GM12864 (cell line): Measurements from ENCODE around the gene GEMIN8.

Experiments
- DNase-seq: peaks from one replicate; pipeline ENCODE4 v3.0.0-alpha.2; 2011; ENCODE audit warnings: low read depth
- H3K4me3 ChIP-seq: 2 replicates; pipeline ENCODE4 v1.5.1; 2011; ENCODE audit warnings: mild to moderate bottlenecking, low read depth, low read length, control low read depth
- TF ChIP-seq, protein P1 (sequence below): IDR thresholded peaks from 2 replicates; pipeline ENCODE4 v1.5.1; 2011; ENCODE audit warnings: low read depth, mild to moderate bottlenecking, moderate library complexity, low read length, control low read depth, inconsistent platforms; ENCODE audit errors: missing control alignments

GEMIN8 gene

DNA sequence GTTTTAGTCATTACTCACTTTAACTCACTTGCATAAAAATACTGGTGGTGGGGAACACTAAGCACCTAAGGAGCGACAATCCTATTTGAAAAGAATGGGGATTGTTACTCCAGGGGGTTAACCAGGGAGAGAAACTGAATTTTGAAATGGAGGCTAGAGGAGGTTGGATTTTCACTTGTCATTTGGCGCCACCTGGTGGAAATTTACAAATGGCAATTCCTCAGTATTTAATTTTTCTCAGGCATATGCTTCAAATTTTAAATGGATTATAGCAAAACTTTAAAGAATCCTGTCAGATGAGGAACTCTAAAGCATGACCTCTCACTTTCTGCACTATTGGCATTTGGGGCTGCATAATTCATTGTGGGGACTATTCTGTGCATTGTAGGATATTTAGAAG is 2.7 kb upstream of the GEMIN8 start:
- DNase-seq, result no peak
- TF ChIP-seq, protein P1, sequence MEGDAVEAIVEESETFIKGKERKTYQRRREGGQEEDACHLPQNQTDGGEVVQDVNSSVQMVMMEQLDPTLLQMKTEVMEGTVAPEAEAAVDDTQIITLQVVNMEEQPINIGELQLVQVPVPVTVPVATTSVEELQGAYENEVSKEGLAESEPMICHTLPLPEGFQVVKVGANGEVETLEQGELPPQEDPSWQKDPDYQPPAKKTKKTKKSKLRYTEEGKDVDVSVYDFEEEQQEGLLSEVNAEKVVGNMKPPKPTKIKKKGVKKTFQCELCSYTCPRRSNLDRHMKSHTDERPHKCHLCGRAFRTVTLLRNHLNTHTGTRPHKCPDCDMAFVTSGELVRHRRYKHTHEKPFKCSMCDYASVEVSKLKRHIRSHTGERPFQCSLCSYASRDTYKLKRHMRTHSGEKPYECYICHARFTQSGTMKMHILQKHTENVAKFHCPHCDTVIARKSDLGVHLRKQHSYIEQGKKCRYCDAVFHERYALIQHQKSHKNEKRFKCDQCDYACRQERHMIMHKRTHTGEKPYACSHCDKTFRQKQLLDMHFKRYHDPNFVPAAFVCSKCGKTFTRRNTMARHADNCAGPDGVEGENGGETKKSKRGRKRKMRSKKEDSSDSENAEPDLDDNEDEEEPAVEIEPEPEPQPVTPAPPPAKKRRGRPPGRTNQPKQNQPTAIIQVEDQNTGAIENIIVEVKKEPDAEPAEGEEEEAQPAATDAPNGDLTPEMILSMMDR, result peak; percentile 34
- H3K4me3 ChIP-seq, result no peak overlapping the region

DNA sequence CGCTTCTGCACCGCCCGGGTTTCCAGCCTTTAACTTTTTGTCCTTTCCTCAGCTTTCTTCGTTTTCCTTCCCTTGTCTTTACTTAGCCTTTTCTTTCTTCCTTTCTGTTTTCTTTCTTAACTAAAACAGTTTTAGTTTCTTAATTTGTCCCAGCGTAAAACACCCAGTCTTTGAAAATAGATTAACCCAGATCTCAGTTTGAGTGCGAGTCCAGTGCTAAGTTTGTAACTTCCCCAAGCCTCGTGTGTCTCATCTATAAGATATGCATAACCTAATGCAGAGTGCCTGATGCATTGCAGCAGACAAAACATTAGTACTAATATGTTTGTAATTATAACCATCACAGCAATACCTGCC is 460 bp upstream of the GEMIN8 start:
- H3K4me3 ChIP-seq, result peak overlapping the region; percentile 81
- TF ChIP-seq, protein P1, result no peak
- DNase-seq, result no peak

DNA sequence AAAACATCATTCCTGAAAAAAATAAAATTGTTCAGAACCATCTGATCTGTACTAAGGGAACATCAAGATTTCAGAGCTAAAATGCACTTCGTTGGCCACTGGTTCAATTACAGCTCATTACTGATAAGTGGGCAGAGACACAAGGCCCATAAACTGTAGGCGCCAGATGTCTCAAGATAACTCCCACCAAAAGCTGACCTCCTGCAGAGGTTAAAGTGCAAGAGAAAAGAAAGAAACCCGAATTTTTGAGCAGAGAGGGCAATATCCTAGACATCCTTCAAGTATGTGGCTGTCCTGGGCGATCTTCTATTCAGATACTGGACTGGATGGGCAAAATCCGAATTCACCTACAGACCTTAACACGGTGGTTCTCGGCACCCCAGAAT is 660 bp downstream of the GEMIN8 start:
- peak overlapping the region; percentile 81 for H3K4me3 ChIP-seq
- TF ChIP-seq, protein P1, result no peak
- DNase-seq, result no peak

DNA sequence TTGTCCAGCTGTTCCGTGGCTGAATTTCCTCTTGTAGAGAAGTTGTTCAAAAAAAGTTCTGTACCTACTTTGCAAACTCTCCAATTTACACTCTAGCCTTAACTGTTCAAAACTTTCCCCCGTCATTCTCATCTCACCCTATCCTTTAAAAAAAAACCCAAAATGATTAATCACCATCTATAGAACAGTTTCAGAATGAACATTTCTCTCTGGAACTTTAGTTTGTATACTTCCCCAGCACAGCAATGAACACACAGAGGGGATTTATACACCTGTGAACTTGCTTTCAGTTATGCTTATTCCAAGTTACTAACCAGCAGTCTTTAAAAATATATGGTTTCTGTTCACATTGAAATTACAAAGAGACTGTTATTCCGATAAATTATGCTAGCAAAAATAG is 1.2 kb downstream of the GEMIN8 start:
- TF ChIP-seq, protein P1, result no peak
- peak overlapping the region; percentile 81; the same call in 1 of the 2 replicates for H3K4me3 ChIP-seq
- no peak for DNase-seq

DNA sequence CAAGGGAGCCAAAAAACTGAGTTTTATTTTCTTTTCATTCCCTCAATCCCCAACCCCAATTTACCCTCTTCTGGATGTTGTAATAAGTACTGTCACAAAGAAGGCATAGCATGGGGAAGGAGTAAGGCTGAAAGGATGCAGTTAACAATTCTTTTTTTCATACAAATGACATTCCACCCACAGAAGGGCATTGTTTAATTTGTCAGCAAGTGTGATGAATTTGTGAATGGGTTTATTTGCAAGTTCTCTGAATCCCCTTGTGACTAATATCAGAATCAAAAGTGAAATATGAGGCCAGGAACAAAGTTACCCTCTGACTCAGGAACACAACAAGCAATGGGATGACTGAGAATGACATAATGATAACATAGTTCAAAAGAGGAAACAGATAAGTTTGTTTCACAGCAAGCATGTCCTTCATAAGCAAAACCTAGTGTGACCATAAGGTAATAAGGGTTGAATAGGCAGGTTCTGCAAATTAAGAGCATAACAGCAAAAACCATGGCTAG is 2.1 kb downstream of the GEMIN8 start:
- no peak overlapping the region; the same call in 1 of the 2 replicates for H3K4me3 ChIP-seq
- TF ChIP-seq, protein P1, result no peak
- peak; percentile 46 for DNase-seq

DNA sequence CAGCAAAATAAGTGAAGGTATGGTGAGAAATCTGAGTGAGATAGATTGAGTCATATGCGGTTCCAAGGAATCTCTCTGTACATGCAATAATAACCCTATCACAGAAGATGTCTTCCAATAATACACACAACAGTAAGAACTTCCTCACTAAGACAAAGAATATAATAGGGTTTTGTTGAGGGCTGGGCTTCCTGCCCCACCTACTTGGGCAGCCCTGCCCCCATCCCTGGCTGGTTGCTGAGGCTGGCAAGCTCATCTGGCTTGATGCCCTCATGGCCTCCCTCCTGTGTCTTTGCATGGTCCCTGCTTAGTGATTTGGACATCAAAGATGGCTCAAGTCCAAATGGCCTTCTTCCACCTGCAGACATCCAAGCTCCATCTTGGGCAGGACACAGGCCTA is 2.7 kb downstream of the GEMIN8 start:
- DNase-seq, result no peak
- H3K4me3 ChIP-seq, result no peak overlapping the region
- TF ChIP-seq, protein P1, result no peak

DNA sequence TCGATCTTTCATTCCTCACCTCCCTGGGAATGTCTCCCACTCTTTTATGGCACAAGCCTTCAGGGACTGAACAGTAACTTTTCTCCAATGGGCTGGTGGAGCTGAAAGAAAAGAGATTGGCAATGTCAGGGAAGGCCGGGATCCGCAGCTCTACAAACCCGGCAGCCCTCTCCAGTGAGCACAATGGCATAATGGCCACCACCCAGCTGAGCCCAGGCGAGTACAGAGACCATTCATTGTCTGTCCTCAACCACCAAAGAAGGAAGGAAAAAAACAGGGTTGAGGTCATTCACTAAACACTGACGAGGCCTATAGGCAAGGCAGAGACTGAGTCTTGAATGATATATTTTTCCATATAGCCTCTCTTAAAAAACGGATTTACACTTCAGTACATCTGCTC is 3.6 kb downstream of the GEMIN8 start:
- no peak overlapping the region for H3K4me3 ChIP-seq
- no peak for DNase-seq

More for the DNA sequence above, 3.6 kb downstream of the GEMIN8 start:
- TF ChIP-seq, protein P1, result no peak
